ENCODE data around the gene IVNS1ABP.
"Not testable (repeated sequence)": the region's sequence is repeated elsewhere in the genome, so short reads cannot be mapped to it uniquely, and the experiment has no call there.

Gene IVNS1ABP

DNA sequence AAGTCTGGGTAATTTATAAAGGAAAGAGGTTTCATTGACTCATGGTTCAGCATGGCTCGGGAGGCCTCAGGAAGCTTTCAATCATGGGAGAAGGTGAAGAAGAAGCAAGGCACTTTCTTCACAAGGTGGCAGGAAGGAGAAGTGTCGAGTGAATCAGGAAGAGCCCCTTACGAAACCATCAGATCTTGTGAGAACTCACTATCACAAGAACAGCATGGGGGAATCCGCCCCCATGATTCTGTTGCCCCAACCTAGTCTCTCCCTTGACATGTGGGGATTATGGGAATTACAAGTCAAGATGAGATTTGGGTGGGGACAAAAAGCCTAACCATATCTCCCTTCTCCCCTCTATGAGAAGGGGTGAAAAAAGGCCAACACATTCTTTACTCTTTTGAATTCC, 11.2 kb upstream of the IVNS1ABP start:
- DNase-seq: no peak

GRCh38 chr1:185325413-185325812, 8.4 kb upstream of the IVNS1ABP start:
- no peak for DNase-seq

- no peak for DNase-seq
Observed at GRCh38 chr1:185324118-185324517, 7.1 kb upstream of the IVNS1ABP start.

DNA sequence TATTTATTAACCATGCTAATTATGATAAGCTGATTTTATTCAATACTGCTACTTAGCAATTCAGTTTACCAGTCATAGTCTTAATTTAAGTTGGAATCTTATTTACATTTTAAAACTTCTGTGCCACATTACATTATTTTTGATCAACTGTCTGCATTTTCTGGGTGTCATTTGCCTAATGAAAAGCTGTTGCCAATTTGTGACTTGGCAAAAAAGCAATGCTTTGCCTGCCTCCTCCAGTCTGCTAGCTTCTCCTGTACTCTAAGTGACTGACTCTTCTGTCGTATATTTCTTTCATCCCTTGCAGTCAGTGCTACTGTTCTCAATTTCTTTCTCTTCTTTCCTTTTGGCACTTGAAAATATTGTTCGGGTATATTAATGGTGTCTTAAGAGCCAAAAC, 5.6 kb upstream of the IVNS1ABP start:
- DNase-seq: no peak

DNA sequence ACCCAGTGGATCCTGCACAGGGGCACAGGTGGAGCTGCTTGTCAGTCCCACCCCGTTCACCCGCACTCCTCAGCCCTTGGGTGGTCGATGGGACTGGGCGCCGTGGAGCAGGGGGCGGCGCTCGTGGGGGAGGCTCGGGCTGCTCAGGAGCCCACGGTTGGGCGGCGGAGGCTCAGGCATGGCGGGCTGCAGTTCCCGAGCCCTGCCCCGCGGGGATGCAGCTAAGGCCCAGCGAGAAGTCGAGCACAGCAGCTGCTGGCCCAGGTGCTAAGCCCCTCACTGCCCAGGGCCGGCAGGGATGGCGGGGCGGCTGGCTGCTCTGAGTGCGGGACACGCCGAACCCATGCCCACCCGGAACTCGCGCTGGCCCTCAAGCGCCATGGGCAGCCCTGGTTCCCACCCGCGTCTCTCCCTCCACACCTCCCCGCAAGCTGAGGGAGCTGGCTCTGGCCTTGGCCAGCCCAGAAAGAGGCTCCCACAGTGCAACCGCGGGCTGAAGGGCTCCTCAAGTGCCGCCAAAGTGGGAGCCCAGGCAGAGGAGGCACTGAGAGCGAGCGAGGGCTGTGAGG, 4.7 kb upstream of the IVNS1ABP start:
- DNase-seq: not testable (repeated sequence)

GRCh38 chr1:185321104-185321503, 4.1 kb upstream of the IVNS1ABP start:
- DNase-seq: not testable (repeated sequence)

GRCh38 chr1:185319139-185319475, 2.1 kb upstream of the IVNS1ABP start:
- DNase-seq: no peak

- no peak for DNase-seq
Observed at GRCh38 chr1:185318431-185319138, 1.5 kb upstream of the IVNS1ABP start.

DNA sequence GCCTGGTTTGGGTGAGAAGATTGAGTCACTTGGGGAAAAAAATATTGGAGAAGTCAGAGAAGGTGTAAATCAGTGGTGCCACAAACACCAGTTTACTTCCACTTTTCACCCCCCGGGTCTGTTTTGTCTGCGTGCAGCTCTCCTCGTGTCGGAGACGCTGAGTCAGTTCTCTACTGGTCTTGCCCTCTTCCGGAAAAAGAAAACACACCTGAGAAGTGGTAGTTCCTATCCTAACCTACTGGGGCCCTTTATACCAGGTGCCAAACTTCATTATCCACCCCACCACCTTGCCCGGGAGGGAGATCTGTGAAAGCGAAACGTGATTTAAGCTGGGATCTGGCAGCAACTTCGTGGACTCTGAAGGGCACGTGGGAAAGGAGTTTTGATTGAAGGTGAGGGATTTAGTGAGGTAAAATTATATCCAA, 855 bp upstream of the IVNS1ABP start:
- DNase-seq: peak in 5 of 6 experiments; percentile 52 to 85 (median 69)

GRCh38 chr1:185316163-185317033, 645 bp downstream of the IVNS1ABP start:
- peak; percentile 66 to 89 (median 84) for DNase-seq

GRCh38 chr1:185315445-185316071, 1.5 kb downstream of the IVNS1ABP start:
- no peak for DNase-seq

DNA sequence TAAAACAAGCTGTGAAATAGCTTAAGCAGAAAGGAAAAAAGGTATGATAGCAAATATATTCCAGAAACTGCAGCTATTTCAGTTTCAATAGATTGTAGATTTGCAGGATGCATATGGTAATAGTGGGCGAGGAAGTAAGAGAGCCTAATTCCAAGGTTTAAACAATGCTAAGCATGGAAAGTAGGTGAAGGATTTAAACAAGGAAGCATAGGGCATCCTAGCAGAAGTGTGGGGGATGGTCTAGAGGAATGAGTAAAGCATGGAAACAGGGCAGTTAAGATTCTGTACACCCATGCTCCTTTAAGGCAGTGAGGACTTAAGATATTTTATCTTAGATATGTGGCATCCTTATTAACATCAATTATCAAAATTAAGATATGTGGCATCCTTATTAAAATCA, 2.6 kb downstream of the IVNS1ABP start:
- no peak for DNase-seq

DNA sequence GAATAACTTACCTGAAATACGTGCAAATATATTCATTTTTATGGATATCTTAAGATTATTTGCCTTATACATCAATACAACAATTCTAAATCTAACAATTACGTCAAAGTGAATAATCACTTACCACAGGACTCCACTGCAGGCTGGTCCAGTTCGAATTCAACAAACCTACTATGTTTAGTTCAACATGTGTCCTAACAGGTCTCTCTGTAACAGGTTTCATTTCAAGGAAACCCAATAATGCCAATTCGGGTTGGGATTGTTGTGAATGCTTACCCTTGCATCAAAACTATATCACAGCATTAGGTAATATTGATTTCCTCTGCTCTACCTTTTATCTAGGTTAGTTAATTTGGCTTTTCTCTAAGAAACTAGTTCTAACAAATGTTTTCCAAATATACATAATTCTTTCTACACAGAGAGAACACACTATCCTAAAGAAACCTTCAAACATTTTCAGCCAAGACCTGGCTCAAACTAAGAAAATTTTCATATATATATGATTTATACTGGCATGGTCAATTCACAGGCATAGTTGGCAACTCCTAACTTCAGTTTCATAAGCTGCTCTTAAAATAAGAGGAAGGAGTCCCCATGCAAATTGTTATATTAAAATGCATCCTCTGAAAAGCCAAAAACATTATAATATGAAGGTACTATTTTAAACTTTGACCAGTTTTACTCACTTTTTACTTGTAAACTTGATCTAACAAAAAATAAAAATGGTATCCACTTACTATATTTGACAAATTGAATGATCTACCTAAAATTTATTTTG, 4.5 kb downstream of the IVNS1ABP start:
- DNase-seq: no peak

GRCh38 chr1:185311589-185312225, 5.3 kb downstream of the IVNS1ABP start:
- DNase-seq: no peak

DNA sequence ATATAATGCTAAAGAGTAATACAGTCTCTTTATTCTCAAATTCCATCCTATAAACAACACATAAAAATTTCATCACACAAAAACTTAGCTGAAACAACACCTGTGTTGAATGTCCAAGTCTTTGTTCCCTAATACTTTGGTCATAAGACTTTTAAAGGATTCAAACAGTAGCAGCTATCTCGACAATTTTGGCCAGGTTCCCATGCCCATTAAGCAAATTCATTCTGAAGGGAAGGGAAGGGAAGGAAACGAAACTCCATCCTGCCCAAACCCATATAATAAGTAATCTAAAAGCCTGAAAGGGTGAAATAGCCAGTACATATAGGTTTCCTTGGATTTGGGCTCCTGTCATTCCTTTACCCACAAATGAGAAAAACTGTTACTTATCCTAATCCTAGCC, 7.5 kb downstream of the IVNS1ABP start:
- DNase-seq: no peak

DNA sequence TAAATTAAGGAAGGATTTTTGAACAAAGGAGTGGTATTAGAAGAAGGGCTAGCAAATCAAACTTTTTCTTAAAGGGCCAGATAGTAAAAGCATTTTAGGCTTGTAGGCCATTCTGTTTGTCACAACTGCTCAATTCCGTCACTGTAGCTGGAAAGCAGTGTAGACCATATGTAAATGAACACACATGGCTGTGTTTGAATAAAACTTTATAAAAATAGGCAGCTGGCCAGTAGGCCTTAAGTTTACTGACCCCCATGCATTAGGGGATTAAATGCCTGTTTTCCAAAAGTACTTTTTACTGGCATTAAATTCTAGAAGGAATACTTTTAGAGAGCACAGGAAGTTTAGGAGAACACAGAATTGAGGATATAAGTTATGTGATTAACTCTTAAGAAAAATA, 8.9 kb downstream of the IVNS1ABP start:
- no peak for DNase-seq

- DNase-seq: no peak
Observed at GRCh38 chr1:185305419-185305818, 11.6 kb downstream of the IVNS1ABP start.

- DNase-seq: no peak
Observed at GRCh38 chr1:185300152-185300551, 16.9 kb downstream of the IVNS1ABP start.

GRCh38 chr1:185297982-185298381, 19.1 kb downstream of the IVNS1ABP start:
- DNase-seq: no peak

- no peak for DNase-seq
Observed at GRCh38 chr1:185295091-185295490, 22.0 kb downstream of the IVNS1ABP start.

DNA sequence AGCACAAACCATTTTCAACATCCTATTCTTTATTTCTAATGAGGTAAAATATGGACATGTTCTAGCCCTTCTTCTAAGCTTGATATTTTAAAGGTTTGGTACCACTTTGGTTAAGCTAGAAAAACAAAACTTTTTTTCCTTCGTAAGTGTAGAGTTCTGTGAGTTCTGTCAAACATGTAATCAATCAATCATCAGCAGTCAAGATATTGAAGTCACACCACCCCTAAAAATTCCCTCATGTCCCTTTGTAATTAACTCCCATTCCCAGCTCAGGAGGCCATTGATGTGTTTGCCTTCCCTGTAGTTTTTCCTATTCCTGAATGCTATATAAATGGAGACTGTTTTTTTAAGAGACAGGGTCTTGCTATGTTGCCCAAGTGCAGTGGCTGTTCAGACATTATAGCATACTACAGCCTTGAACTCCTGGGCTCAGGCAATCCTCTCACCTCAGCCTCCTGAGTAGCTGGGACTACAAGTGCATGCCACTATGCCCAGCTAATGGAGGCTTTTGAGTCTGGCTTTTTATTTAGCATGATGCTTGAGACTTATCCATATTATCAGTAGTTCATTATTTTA, 23.0 kb downstream of the IVNS1ABP start:
- DNase-seq: no peak

DNA sequence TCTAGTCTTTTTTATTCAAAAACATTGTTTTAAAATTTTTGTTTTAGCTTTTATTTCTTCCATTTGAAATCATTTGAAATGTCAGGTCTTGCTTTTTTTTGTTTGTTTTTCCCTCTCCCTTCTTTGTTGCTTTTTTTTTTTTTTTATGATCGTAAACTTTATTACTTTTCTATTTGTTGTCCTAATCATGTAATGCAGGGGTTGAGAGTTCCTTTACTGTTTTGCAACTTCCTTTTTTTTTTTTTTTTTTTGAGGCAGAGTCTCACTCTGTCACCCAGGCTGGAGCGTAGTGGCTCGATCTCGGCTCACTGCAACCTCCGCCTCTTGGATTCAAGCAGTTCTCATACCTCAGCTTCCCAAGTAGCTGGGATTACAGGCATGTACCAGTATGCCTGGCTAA, 24.8 kb downstream of the IVNS1ABP start:
- no peak for DNase-seq
